HG02970 (cell line): ENCODE results near the gene OTUD3.
"Not testable (repeated sequence)": the region's sequence is repeated elsewhere in the genome, so short reads cannot be mapped to it uniquely, and the experiment has no call there.

Experiments used
- ATAC-seq: cut with Tn5 transposase; IDR thresholded peaks from one replicate; pipeline ENCODE4 v1.9.1; 2021; ENCODE audit warnings: mild to moderate bottlenecking, moderate library complexity, moderate number of reproducible peaks; ENCODE audit not compliant: unreplicated experiment, low FRiP score

The OTUD3 gene

GRCh38 chr1:19866758-19867157 is 15.4 kb upstream of the OTUD3 start:
- no peak for ATAC-seq

- not testable (repeated sequence) for ATAC-seq
These were observed 13.6 kb upstream of the OTUD3 start for GRCh38 chr1:19868575-19868974.

GRCh38 chr1:19869453-19869852 is 12.7 kb upstream of the OTUD3 start:
- not testable (repeated sequence) for ATAC-seq

GRCh38 chr1:19869929-19870328 is 12.3 kb upstream of the OTUD3 start:
- no peak for ATAC-seq

GRCh38 chr1:19872190-19872589 is 10.0 kb upstream of the OTUD3 start:
- no peak for ATAC-seq

GRCh38 chr1:19877181-19877750 is 4.9 kb upstream of the OTUD3 start:
- ATAC-seq = no peak

GRCh38 chr1:19877821-19878636 is 4.2 kb upstream of the OTUD3 start:
- no peak for ATAC-seq

- ATAC-seq = no peak
These were observed 3.6 kb upstream of the OTUD3 start for GRCh38 chr1:19878637-19878985.

- no peak for ATAC-seq
These were observed 3.0 kb upstream of the OTUD3 start for GRCh38 chr1:19879227-19879626.

GRCh38 chr1:19879661-19880060 is 2.5 kb upstream of the OTUD3 start:
- ATAC-seq = no peak

- not testable (repeated sequence) for ATAC-seq
These were observed 1.4 kb upstream of the OTUD3 start for GRCh38 chr1:19880841-19881240.

GRCh38 chr1:19884312-19884711 is 2.1 kb downstream of the OTUD3 start:
- no peak for ATAC-seq

GRCh38 chr1:19885821-19886220 is 3.6 kb downstream of the OTUD3 start:
- no peak for ATAC-seq

- ATAC-seq = no peak
These were observed 5.9 kb downstream of the OTUD3 start for GRCh38 chr1:19888112-19888511.

- ATAC-seq = no peak
These were observed 7.5 kb downstream of the OTUD3 start for GRCh38 chr1:19889656-19890055.

GRCh38 chr1:19892129-19892528 is 9.9 kb downstream of the OTUD3 start:
- no peak for ATAC-seq

GRCh38 chr1:19892628-19893168 is 10.5 kb downstream of the OTUD3 start:
- ATAC-seq = no peak

GRCh38 chr1:19893687-19894086 is 11.5 kb downstream of the OTUD3 start:
- no peak for ATAC-seq

- no peak for ATAC-seq
These were observed 12.0 kb downstream of the OTUD3 start for GRCh38 chr1:19894218-19894617.

- ATAC-seq = no peak
These were observed 19.5 kb downstream of the OTUD3 start for GRCh38 chr1:19901653-19902052.

- ATAC-seq = no peak
These were observed 21.4 kb downstream of the OTUD3 start for GRCh38 chr1:19903621-19904020.

GRCh38 chr1:19907456-19907855 is 25.3 kb downstream of the OTUD3 start:
- ATAC-seq = no peak
